Endothelial cell of umbilical vein (primary cell): ENCODE results near the gene SLC9C2. TPM values are rescaled to one million over a fixed set of nuclear protein-coding genes. Genes with fewer than 3 reads are reported as not detected.

Experiments
- BruUV-seq: library from RNA; stranded (reverse); fragments of 400-500 nt; replicated peaks from 2 replicates; lab custom pipeline; 2021; lab: Mats Ljungman, UMichigan
- CTCF ChIA-PET: fragments of 300-600, 350-600 bp; sonication (Branson Sonifier 250); formaldehyde crosslinking; loops from one replicate; lab custom pipeline; 2021; ENCODE audit warnings: antibody characterized with exemption, inconsistent platforms; lab: Charles Lee
- POLR2A ChIA-PET: fragments of 300-600, 350-600 bp; sonication (Branson Sonifier 250); formaldehyde crosslinking; loops from one replicate; lab custom pipeline; 2021; ENCODE audit warnings: antibody characterized with exemption, inconsistent platforms; lab: Charles Lee
- DNase-seq: peaks from one replicate; pipeline ENCODE4 v3.0.0-alpha.2; 2011; ENCODE audit warnings: low read depth, low spot score
- FAIRE-seq: peaks from 2 replicates; lab custom pipeline; 2011; peaks lifted over from hg19 to GRCh38; lab: Jason Lieb, UNC
- H2AFZ ChIP-seq: 2 replicates; pipeline ENCODE4 v1.6.0; 2012; ENCODE audit warnings: low read depth, low read length, control low read depth, inconsistent platforms
- H3K27ac ChIP-seq: 2 replicates; pipeline ENCODE4 v1.5.1; 2011; ENCODE audit warnings: low read depth, mild to moderate bottlenecking, control low read depth, low read length, moderate library complexity; ENCODE audit not compliant: insufficient read depth
- H3K27me3 ChIP-seq, 2 experiments: 2 replicates each; pipeline versions ENCODE4 v1.6.0 to v1.6.1; 2011; ENCODE audit warnings: low read length in 2 of 2, mixed read lengths in 1 of 2; ENCODE audit not compliant: control insufficient read depth in 2 of 2, insufficient read depth in 2 of 2
- H3K36me3 ChIP-seq, 2 experiments: 2 replicates in 1 of 2; 3 replicates in 1 of 2; pipeline ENCODE4 v1.5.1; 2011; ENCODE audit warnings: low read length in 2 of 2, mild to moderate bottlenecking in 1 of 2, moderate library complexity in 1 of 2; ENCODE audit not compliant: control insufficient read depth in 2 of 2, insufficient read depth in 2 of 2; ENCODE audit errors: extremely low read depth in 1 of 2
- H3K4me1 ChIP-seq: 3 replicates; pipeline ENCODE4 v1.5.1; 2011; ENCODE audit warnings: mild to moderate bottlenecking, low read length; ENCODE audit not compliant: control insufficient read depth, insufficient read depth; ENCODE audit errors: extremely low read depth
- H3K4me2 ChIP-seq: 2 replicates; pipeline ENCODE4 v1.6.1; 2011; ENCODE audit warnings: low read length, control low read depth, mixed read lengths; ENCODE audit not compliant: insufficient read depth
- H3K4me3 ChIP-seq, 3 experiments: fragments of 200-600 bp in 1 of 3; sonication (generic), shearing (Covaris generic) in 1 of 3; replicated peaks in 1 of 3; 2 replicates each; pipeline ENCODE4 v1.5.1; 2011 to 2016; ENCODE audit warnings: control low read depth in 3 of 3, low read length in 3 of 3, mild to moderate bottlenecking in 2 of 3, inconsistent platforms in 1 of 3, low read depth in 1 of 3, moderate library complexity in 1 of 3; ENCODE audit not compliant: insufficient read depth in 1 of 3
- H3K79me2 ChIP-seq: 2 replicates; pipeline ENCODE4 v1.6.0; 2012; ENCODE audit warnings: low read length, inconsistent platforms; ENCODE audit not compliant: control insufficient read depth, insufficient read depth
- H3K9ac ChIP-seq: replicated peaks from 2 replicates; pipeline ENCODE3; 2011; ENCODE audit warnings: low read length, control low read depth; ENCODE audit not compliant: insufficient read depth; ENCODE audit errors: extremely low read depth
- H3K9me1 ChIP-seq: replicated peaks from 3 replicates; pipeline ENCODE4 v1.6.0; 2011; ENCODE audit warnings: mild to moderate bottlenecking, low read length; ENCODE audit not compliant: control insufficient read depth, insufficient read depth; ENCODE audit errors: extremely low read depth
- H3K9me3 ChIP-seq: replicated peaks from 2 replicates; pipeline ENCODE4 v1.5.1; 2012; ENCODE audit warnings: low read length, inconsistent platforms; ENCODE audit not compliant: control insufficient read depth, insufficient read depth
- H4K20me1 ChIP-seq: replicated peaks from 2 replicates; pipeline ENCODE3; 2011; ENCODE audit warnings: mild to moderate bottlenecking, low read length; ENCODE audit not compliant: control insufficient read depth, insufficient read depth; ENCODE audit errors: extremely low read depth
- EZH2 ChIP-seq: IDR thresholded peaks from 2 replicates; pipeline ENCODE4 v1.6.1; 2012; ENCODE audit warnings: borderline replicate concordance, low read depth, mild to moderate bottlenecking, moderate library complexity, low read length, inconsistent platforms; ENCODE audit not compliant: severe bottlenecking
- FOS ChIP-seq: IDR thresholded peaks from 2 replicates; pipeline ENCODE4 v1.6.1; 2011; ENCODE audit warnings: mild to moderate bottlenecking, low read length, moderate library complexity, borderline replicate concordance; ENCODE audit not compliant: insufficient read depth
- GATA2 ChIP-seq: IDR thresholded peaks from 2 replicates; pipeline ENCODE4 v1.7.0; 2011; ENCODE audit warnings: low read depth, mild to moderate bottlenecking, moderate library complexity, mixed read lengths, low read length; ENCODE audit not compliant: insufficient read length, insufficient read depth
- JUN ChIP-seq: IDR thresholded peaks from 2 replicates; pipeline ENCODE4 v1.6.1; 2011; ENCODE audit warnings: borderline replicate concordance, low read depth; ENCODE audit not compliant: insufficient read length, insufficient read depth
- MAX ChIP-seq: IDR thresholded peaks from 2 replicates; pipeline ENCODE4 v1.6.1; 2011; ENCODE audit not compliant: insufficient read depth, insufficient read length
- MYC ChIP-seq: IDR thresholded peaks from one replicate; pipeline ENCODE4 v1.6.1; 2011; ENCODE audit warnings: mild to moderate bottlenecking, low read depth, low read length
- POLR2A ChIP-seq: IDR thresholded peaks from 2 replicates; pipeline ENCODE4 v1.6.1; 2012; ENCODE audit warnings: low read depth, mild to moderate bottlenecking, control low read depth, low read length
- POLR2AphosphoS5 ChIP-seq: IDR thresholded peaks from 2 replicates; pipeline ENCODE4 v1.6.1; 2012; ENCODE audit warnings: low read depth, mild to moderate bottlenecking, control low read depth, low read length, moderate library complexity; ENCODE audit not compliant: insufficient read depth
- dilution Hi-C: fragments of 300-500 bp; cut with MboI; formaldehyde crosslinking; loops from one replicate; pipeline ENCODE4 v1.15.0; 2019; ENCODE audit warnings: low sequenced_read_pairs; ENCODE audit not compliant: extremely low pct_ligation_motif_present
- intact Hi-C: fragments of 100-400 bp; cut with micrococcal nuclease; formaldehyde crosslinking; loops from one replicate; pipeline ENCODE4 v1.10.0; 2022
- polyA plus RNA-seq, 4 experiments: library from polyadenylated mRNA; depleted of rRNA in 3 of 4; stranded (reverse) in 3 of 4; unstranded in 1 of 4; fragments of >200 nt; gene quantifications; 2 replicates each; pipeline versions ENCODE4 v1.2.1 to v1.2.3, GENCODE V29; 2011 to 2012; ENCODE audit warnings: missing spikeins in 1 of 4
- total RNA-seq: library from RNA; stranded (reverse); gene quantifications from 2 replicates; pipeline ENCODE4 v1.2.3, GENCODE V29; 2021
- TF ChIP-seq, protein P1 (sequence below), 2 donors: IDR thresholded peaks; 1 replicate in 1 of 2; 2 replicates in 1 of 2; pipeline ENCODE4 v1.5.1; 2011; ENCODE audit warnings: low read length in 2 of 2, mild to moderate bottlenecking in 2 of 2, moderate library complexity in 2 of 2, control low read depth in 1 of 2, inconsistent platforms in 1 of 2, low read depth in 1 of 2; ENCODE audit not compliant: insufficient read depth in 1 of 2; ENCODE audit errors: extremely low read depth in 1 of 2

The SLC9C2 gene
- total and polyA plus RNA-seq, 2 donors (not counting 3 experiments of a cell fraction or from before 2014, with no cell fraction given), result 0.15 TPM; not detected in 1

DNA sequence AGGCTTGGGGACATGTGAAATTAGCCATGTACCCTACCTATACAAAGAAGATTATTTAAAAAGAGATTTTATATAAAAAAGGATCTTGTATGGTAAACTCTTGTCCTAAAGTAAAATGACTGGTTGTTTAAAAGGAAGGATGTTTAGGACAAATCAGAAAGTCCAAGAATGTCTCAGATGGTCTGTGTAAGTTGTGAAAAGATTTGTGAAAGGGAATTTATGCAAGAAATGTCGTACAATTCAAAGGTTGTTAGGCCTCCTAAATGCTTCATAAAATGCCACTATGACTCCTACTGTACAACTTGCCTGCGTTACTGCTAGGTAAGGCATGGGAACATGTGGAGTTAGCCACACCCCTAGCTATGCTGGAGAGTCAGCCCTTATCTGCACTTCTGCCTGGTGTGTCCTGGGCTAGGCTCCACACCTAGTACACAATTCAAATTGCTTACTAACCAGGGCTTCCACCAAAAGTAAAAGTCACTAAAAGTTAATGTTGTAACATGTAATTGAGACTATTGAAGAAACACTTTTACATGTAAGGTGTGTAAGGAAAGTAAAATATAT, 106.0 kb downstream of the SLC9C2 start:
- no peaks in the 10 kb centered on the region for H3K9me1 ChIP-seq
- no peak for FAIRE-seq
- no peak overlapping the region for H3K4me2 ChIP-seq
- no TSS peak for BruUV-seq
- H3K9ac ChIP-seq, result no peak overlapping the region
- no peaks in the 10 kb centered on the region for H3K36me3 ChIP-seq
- ChIA-PET POLR2A (no interaction called here), CTCF (no interaction called here)
- no peaks in the 10 kb centered on the region for H3K79me2 ChIP-seq
- dilution Hi-C loops (no loop called here), intact Hi-C loops (no loop called here)
- H3K9me3 ChIP-seq, result peaks cover 1% of the 10 kb centered on the region
- DNase-seq, result no peak
- H3K27me3 ChIP-seq, result no peaks in the 10 kb centered on the region
- TF ChIP-seq POLR2AphosphoS5 (no peak), EZH2 (no peak), JUN (no peak), MYC (no peak), GATA2 (no peak), POLR2A (no peak), FOS (no peak), MAX (no peak)
- TF ChIP-seq, protein P1, sequence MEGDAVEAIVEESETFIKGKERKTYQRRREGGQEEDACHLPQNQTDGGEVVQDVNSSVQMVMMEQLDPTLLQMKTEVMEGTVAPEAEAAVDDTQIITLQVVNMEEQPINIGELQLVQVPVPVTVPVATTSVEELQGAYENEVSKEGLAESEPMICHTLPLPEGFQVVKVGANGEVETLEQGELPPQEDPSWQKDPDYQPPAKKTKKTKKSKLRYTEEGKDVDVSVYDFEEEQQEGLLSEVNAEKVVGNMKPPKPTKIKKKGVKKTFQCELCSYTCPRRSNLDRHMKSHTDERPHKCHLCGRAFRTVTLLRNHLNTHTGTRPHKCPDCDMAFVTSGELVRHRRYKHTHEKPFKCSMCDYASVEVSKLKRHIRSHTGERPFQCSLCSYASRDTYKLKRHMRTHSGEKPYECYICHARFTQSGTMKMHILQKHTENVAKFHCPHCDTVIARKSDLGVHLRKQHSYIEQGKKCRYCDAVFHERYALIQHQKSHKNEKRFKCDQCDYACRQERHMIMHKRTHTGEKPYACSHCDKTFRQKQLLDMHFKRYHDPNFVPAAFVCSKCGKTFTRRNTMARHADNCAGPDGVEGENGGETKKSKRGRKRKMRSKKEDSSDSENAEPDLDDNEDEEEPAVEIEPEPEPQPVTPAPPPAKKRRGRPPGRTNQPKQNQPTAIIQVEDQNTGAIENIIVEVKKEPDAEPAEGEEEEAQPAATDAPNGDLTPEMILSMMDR (IDR thresholded peaks at IDR 0.05; ENCODE audit: extremely low read depth in 1 of 2, insufficient read depth in 1 of 2, low read depth in 1 of 2, low read length in 2 of 2), result no peak
- no peak overlapping the region for H3K27ac ChIP-seq
- no peak overlapping the region for H2AFZ ChIP-seq
- H3K4me3 ChIP-seq, result no peak overlapping the region
- no peaks in the 10 kb centered on the region for H4K20me1 ChIP-seq
- no peaks in the 10 kb centered on the region for H3K4me1 ChIP-seq
